LNCaP clone FGC (cell line): ENCODE results near the gene TRIM68.

Experiments used
- DNase-seq: peaks from one replicate; pipeline ENCODE4 v3.0.0-alpha.2; 2011; ENCODE audit warnings: low read depth
- H3K4me3 ChIP-seq: 2 replicates; pipeline ENCODE4 v1.5.1; 2011; ENCODE audit warnings: mild to moderate bottlenecking, low read depth, low read length, control low read depth
- CTCF ChIP-seq: IDR thresholded peaks from 2 replicates; pipeline ENCODE4 v1.5.1; 2012; ENCODE audit warnings: mild to moderate bottlenecking; ENCODE audit not compliant: control insufficient read depth, insufficient read depth; ENCODE audit errors: extremely low read depth

Gene TRIM68

GRCh38 chr11:4607096-4607495 lies 935 bp downstream of the TRIM68 start:
- H3K4me3 ChIP-seq = peak overlapping the region; percentile 84
- no peak for TF ChIP-seq CTCF
- peak; percentile 4 for DNase-seq

GRCh38 chr11:4606231-4607015 lies 1.6 kb downstream of the TRIM68 start:
- DNase-seq = peak; percentile 91
- TF ChIP-seq CTCF = no peak
- H3K4me3 ChIP-seq = peak overlapping the region; percentile 84

- TF ChIP-seq CTCF = no peak
- no peak for DNase-seq
- no peak overlapping the region; the same call in 1 of the 2 replicates for H3K4me3 ChIP-seq
These were observed 3.0 kb downstream of the TRIM68 start for GRCh38 chr11:4605057-4605456.

- DNase-seq = no peak
- H3K4me3 ChIP-seq = no peak within 1 kb of the TSS
- no peak for TF ChIP-seq CTCF
These were observed 14.3 kb downstream of the TRIM68 start, which contains the start of gene OR52I1 for GRCh38 chr11:4593739-4594138. Gene OR52I1 (plus strand): TSS chr11:4594039. CDS start chr11:4594039, 0 bp downstream.

GRCh38 chr11:4589017-4589416 lies 19.0 kb downstream of the TRIM68 start:
- TF ChIP-seq CTCF = no peak
- DNase-seq = peak; percentile 70

GRCh38 chr11:4581443-4581842 lies 26.6 kb downstream of the TRIM68 start, which contains the start of gene OR52I2:
Gene OR52I2 (plus strand): TSS chr11:4581743.
- H3K4me3 ChIP-seq = no peak within 1 kb of the TSS
- DNase-seq = no peak

More at GRCh38 chr11:4589017-4589416, 19.0 kb downstream of the TRIM68 start:
- H3K4me3 ChIP-seq = no peak overlapping the region

More at GRCh38 chr11:4581443-4581842, 26.6 kb downstream of the TRIM68 start, which contains the start of gene OR52I2:
- TF ChIP-seq CTCF = no peak
